GM18505 (cell line): ENCODE results near the gene C6.

Experiments
- ATAC-seq: cut with Tn5 transposase; IDR thresholded peaks from one replicate; pipeline ENCODE4 v1.9.1; 2021; ENCODE audit not compliant: unreplicated experiment
- POLR2A ChIP-seq: IDR thresholded peaks from 4 replicates; pipeline ENCODE4 v1.6.1; 2011; ENCODE audit warnings: borderline replicate concordance; ENCODE audit not compliant: insufficient read depth, insufficient read length; ENCODE audit errors: extremely low read depth

C6 gene

DNA sequence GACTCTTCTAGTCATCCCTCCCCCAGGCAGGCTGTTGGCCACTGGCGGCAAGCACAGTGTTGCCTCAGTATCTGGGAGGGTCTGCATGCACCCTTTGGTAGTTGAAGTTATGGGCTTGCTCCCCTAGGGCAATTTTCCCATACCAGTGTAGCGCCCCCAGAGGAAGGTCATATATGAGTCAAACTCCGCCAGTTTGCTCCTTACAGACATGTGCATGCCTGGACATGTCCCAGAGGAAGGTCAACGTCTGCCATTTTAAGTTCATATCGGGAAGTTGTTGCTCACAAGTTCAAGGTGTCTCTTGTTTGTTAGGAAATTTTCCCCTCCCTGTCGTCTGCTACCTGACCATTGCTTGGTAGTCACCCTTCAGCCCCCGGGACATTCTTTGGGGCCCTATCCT, 90.9 kb downstream of the C6 start:
- no peak for TF ChIP-seq POLR2A
- ATAC-seq, result no peak

DNA sequence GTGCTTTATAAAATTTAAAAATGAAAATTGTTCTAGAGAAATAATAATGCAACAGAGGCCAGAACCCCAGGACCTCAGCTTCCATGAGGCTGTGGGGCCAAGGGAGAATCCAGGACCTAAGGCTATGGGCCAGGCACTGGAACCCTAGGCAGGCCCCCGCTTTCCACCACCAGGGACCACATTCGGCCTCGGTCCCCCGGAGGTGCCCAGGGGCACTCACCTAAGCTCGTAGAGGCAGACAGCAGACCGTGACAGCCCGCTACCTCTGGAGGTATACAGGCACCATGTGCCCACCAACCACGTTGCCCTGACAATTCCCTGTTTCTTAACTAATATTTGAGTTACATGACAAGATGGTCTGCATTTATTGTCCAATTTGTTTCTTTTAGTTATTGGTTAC, 92.7 kb downstream of the C6 start:
- ATAC-seq, result no peak
- TF ChIP-seq POLR2A, result no peak

DNA sequence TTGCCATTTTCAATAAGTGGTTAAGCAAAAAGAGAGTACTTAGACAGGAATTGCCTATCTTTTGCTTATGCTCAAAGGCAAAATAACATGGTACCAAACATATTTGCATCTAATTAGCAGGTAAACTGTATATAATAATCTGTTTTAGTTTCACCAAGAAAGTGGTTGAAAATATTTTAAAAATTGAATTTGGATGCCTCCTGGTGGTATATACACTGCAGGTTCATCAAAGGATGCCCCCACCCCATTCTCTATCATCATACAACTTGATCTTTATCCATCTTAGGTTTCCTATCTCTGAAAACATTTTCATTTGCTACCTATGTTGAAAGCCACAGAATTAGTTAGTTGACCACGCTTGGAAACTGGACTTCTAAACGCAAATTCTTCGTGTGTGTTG, 95.2 kb downstream of the C6 start:
- no peak for TF ChIP-seq POLR2A
- ATAC-seq, result no peak

DNA sequence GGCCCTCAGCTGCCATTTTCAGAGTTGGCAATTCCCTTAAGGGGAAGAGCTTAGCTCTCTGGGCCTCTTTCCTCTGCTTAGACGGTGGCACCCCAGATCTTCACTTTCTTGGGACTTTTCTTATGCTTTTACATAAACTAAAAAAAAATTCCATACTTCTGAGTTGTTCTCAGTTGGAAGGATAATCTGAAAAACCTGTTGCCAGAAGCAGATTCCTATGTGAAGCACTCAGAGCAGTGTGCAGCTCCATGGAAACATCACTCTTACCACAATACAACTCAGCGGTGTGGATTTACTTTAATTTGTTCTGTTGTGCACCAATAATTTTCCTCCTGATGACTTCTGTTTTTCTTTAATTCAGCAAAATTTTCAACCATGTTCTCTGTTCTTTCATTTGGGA, 98.1 kb downstream of the C6 start:
- no peak for TF ChIP-seq POLR2A
- no peak for ATAC-seq

DNA sequence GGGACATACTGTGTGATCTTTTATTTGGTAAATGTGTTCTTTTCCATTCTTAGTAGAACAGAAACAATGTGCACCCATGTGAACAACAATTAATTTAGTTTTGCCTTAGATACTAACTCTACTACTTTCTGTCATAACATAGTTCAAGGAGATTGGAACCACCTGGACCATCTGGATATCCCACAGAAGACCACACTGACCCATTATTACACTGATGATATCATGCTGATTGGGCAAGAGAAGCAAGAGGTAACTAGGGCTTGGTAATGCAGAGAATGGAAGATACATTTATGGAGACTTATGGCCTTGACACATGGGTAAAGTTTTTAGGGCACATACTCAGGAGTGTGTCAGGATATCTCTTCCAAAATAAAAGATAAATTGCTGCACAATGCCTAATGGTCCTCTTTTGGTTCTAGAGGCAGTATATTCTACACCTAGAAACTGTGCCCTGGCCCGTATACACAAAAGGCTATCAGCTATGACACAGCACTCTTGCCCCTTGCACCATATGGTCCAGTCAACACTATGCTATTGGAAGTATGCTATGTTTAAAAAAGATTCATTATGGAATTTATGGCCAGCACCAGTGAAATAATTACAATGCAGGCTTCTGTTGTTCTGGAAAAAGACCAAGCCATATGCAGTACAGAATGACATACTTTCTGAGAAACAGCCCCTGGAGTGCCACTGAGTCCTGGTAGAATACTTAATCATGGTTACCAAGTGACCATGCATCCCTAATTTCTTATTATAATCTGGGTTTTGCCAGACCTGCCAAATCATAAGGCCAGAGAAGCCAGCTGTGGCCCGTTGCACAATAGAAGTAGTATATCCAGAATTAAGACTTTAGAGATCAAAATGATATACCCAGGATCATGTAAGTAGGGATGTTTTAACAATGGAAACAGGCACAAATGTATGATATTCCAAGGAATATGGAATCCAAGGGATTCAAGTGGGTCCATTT, 100.6 kb downstream of the C6 start:
- TF ChIP-seq POLR2A, result no peak
- no peak for ATAC-seq

DNA sequence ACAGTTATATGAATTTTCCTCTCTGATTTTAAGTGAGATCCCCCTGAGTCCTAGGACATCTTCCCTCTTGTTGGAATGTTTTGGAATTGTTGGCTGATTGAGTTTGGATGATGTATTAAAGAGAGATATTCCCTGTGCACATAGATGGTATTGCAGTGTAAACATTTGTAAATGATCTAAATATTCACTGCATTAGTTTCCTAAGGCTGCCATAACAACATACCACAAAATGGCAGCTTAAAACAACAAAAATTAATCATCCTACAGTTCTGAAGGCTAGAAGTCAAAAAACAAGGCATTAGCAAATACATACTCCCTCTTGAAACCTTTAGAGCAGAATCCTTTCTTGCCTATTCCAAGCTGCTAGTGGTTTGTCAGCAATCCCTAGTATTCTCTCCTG, 104.1 kb downstream of the C6 start:
- TF ChIP-seq POLR2A, result no peak
- no peak for ATAC-seq

DNA sequence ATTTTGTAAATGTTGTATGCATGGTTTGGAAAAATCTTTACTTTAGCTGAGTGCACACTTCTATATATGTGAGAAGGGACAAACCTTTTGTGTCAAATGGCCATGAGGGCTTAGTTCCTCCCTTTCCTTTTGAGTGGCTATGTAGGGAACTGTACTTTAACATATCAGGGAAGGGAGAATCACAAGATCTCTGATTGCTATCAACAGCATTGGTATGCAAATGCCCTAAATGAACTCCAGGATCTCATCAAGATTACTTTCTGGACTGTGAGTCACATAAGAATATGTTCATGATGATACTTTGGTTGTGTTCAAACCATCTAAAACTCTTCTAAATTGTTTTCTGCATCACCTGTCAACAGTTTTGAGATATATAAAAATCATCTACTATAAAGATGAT, 111.0 kb downstream of the C6 start:
- no peak for ATAC-seq
- no peak for TF ChIP-seq POLR2A

DNA sequence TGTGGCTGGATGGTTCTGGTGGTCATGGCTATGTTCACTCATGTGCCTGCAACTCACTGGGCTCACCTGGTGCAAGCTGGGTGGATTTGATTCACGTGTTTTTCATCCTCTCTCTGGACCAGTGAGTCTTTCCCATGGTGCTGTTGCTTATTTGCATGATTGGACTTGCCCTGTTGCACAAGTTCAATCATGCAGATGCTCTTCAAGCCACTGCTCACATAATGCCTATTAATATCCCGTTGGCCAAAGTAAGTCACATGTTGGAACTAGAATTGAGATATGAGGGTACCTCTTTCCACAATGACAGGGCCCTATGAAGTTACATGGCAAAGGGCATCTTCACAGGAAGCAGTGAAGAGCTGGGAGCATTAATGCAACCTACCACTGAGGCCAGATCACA, 115.7 kb downstream of the C6 start:
- peak; percentile 52 for ATAC-seq
- no peak for TF ChIP-seq POLR2A

DNA sequence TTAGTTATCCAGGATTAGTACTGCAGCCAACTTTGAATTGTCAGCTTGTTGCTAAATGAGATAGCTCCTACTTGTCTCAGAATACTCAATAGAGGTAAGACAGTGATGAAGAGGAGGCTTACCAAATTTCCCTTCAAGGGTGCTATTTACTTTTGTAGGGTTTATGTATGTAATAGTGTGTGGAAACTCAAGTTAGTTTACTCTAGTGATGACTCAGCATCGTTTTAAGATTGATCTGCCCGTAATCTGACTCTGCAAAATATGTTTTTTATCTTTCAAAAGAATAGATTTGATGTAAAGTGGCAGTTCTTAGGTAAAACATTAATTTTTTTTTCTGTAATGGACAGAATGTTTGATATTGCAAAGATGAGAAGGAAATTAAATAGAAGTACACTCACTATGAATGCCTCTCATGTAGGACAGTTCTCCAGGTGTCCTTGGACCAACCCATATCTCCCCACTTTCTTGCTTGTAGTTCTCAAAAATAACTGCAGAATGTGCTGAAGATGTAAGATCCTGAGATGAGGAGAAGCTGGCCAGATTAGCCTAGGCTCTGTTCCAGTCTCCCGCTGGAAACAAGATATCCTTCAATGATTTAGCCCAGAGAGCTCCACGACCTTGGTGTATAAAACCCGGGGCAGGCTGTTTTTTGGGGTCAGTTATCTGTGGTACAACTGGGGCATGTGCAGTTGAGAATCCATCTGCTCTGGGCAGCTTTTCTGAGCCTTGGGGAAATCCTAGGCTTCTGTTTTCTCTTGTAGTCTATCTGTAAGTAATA, 117.8 kb downstream of the C6 start:
- no peak for TF ChIP-seq POLR2A
- ATAC-seq, result no peak

DNA sequence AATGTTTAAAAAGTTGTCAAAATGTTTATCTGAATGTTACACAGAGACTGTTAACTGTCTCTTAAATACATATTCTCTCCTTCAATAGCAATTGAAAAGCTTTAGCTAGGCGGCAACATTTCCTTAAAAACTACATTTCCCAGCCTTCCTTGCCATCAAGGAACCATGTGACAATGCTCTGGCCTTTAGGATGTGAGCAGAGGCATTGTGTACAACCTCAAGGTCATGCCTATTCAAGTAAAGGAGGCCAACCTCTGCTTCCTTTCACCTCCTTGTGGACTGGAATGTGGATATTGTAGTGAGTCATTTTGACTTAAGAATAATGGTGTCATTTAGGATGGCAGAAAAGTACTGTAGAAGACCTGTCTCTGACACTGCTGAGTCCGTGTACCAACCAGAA, 118.5 kb downstream of the C6 start:
- TF ChIP-seq POLR2A, result no peak
- no peak for ATAC-seq

DNA sequence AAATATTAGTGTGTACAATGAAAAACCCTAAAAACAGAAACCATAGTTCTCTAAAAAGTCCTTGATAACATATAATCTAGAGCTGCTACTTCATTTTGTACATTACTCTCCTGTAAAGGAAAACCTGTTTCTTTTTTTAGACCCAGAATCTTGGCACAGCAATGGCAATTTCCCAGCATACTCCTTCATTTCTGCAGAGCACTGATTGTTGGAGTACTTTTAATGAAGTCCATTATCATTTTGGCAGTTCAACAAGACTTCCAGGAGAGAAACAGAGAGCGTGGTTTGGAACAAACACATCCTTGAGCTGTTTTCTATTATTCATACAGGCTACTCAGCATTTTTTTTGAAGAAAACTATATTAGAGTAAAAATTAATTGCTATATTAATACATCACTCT, 119.5 kb downstream of the C6 start:
- ATAC-seq, result no peak
- TF ChIP-seq POLR2A, result no peak
